Hepatic stellate cell (primary cell): ENCODE results near the gene VIM.
"Not testable (repeated sequence)": the region's sequence is repeated elsewhere in the genome, so short reads cannot be mapped to it uniquely, and the experiment has no call there.

Source experiments
- DNase-seq: peaks from one replicate; pipeline ENCODE4 v3.0.0; 2011; ENCODE audit warnings: low spot score

The VIM gene

GRCh38 chr10:17232276-17232960, 4.4 kb downstream of the VIM start:
- no peak for DNase-seq

- no peak for DNase-seq
Observed at GRCh38 chr10:17233286-17233991, 5.4 kb downstream of the VIM start.

- no peak for DNase-seq
Observed at GRCh38 chr10:17234431-17234945, 6.4 kb downstream of the VIM start.

GRCh38 chr10:17235136-17235535, 7.1 kb downstream of the VIM start:
- no peak for DNase-seq

GRCh38 chr10:17236468-17237148, 8.6 kb downstream of the VIM start:
- no peak for DNase-seq

- no peak for DNase-seq
Observed at GRCh38 chr10:17237149-17237527, 9.1 kb downstream of the VIM start.

GRCh38 chr10:17237915-17238444, 9.9 kb downstream of the VIM start:
- DNase-seq = no peak

- DNase-seq = no peak
Observed at GRCh38 chr10:17238445-17239291, 10.6 kb downstream of the VIM start.

- DNase-seq = no peak
Observed at GRCh38 chr10:17239345-17240085, 11.5 kb downstream of the VIM start.

- DNase-seq = no peak
Observed at GRCh38 chr10:17240096-17240495, 12.1 kb downstream of the VIM start.

GRCh38 chr10:17240616-17241015, 12.6 kb downstream of the VIM start:
- DNase-seq = no peak

GRCh38 chr10:17241611-17242333, 13.7 kb downstream of the VIM start:
- no peak for DNase-seq

- DNase-seq = no peak
Observed at GRCh38 chr10:17244700-17245365, 16.8 kb downstream of the VIM start.

GRCh38 chr10:17247210-17247609, 19.2 kb downstream of the VIM start:
- DNase-seq = no peak

- no peak for DNase-seq
Observed at GRCh38 chr10:17248964-17249363, 20.9 kb downstream of the VIM start.

GRCh38 chr10:17249820-17250219, 21.8 kb downstream of the VIM start:
- no peak for DNase-seq

- DNase-seq = no peak
Observed at GRCh38 chr10:17250736-17251135, 22.7 kb downstream of the VIM start.

GRCh38 chr10:17254543-17255050, 26.6 kb downstream of the VIM start:
- DNase-seq = not testable (repeated sequence)

GRCh38 chr10:17255512-17255911, 27.5 kb downstream of the VIM start:
- no peak for DNase-seq

GRCh38 chr10:17256051-17256450, 28.0 kb downstream of the VIM start:
- DNase-seq = no peak
